AG04449 (cell line): ENCODE measurements around the gene FAM3A.
A peak's percentile ranks its signal among the peaks of the same experiment; 100 is the strongest.
"Not testable (repeated sequence)": the region's sequence is repeated elsewhere in the genome, so short reads cannot be mapped to it uniquely, and the experiment has no call there.

Experiments
- CTCF ChIA-PET: fragments of 350-600 bp; formaldehyde crosslinking; extraction: SDS; loops from one replicate; lab custom pipeline; 2021; ENCODE audit warnings: antibody characterized with exemption; lab: Yijun Ruan, JAX
- POLR2A ChIA-PET: fragments of 400-600, 350-600 bp; formaldehyde crosslinking; extraction: SDS; loops from one replicate; lab custom pipeline; 2020; ENCODE audit warnings: antibody characterized with exemption, inconsistent platforms; lab: Yijun Ruan, JAX
- DNase-seq: peaks from one replicate; pipeline ENCODE4 v3.0.0-alpha.2; 2010; ENCODE audit warnings: low read depth, low spot score
- H3K4me3 ChIP-seq: 2 replicates; pipeline ENCODE4 v1.5.1; 2011; ENCODE audit warnings: low read depth, mild to moderate bottlenecking, control low read depth, low read length
- TF ChIP-seq, protein P1 (sequence below): IDR thresholded peaks from one replicate; pipeline ENCODE4 v1.5.1; 2011; ENCODE audit warnings: mild to moderate bottlenecking, moderate library complexity, low read length, control low read depth, inconsistent platforms; ENCODE audit not compliant: insufficient read depth; ENCODE audit errors: missing control alignments

FAM3A gene

DNA sequence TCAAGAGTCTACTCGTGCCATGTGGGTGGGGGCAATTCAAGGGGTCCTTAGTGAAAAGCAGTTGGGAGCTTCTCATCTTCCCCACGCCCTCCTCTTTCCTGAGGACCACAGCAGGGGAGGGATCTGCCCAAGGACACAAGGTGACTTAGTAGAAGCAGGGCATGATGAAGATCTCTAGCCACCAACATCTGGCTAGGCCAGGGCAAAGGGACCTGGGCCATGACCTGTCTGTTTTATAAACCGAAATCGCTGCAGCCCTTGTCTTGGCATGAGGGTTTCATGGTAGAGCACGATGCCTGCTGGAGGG is 25.5 kb upstream of the FAM3A start:
- ChIA-PET CTCF (interaction anchor here (1.1 to 1.6 kb wide), 3 partner anchors 9 to 54 kb away, joined by 3 to 11 read pairs (median 4); no protein-coding TSS in a partner anchor), POLR2A (interaction anchor here (1.5 kb wide), 1 partner anchor 170 kb away, joined by 4 read pairs; no protein-coding TSS in a partner anchor)
- TF ChIP-seq, protein P1, sequence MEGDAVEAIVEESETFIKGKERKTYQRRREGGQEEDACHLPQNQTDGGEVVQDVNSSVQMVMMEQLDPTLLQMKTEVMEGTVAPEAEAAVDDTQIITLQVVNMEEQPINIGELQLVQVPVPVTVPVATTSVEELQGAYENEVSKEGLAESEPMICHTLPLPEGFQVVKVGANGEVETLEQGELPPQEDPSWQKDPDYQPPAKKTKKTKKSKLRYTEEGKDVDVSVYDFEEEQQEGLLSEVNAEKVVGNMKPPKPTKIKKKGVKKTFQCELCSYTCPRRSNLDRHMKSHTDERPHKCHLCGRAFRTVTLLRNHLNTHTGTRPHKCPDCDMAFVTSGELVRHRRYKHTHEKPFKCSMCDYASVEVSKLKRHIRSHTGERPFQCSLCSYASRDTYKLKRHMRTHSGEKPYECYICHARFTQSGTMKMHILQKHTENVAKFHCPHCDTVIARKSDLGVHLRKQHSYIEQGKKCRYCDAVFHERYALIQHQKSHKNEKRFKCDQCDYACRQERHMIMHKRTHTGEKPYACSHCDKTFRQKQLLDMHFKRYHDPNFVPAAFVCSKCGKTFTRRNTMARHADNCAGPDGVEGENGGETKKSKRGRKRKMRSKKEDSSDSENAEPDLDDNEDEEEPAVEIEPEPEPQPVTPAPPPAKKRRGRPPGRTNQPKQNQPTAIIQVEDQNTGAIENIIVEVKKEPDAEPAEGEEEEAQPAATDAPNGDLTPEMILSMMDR: no peak
- H3K4me3 ChIP-seq: no peak overlapping the region
- no peak for DNase-seq

DNA sequence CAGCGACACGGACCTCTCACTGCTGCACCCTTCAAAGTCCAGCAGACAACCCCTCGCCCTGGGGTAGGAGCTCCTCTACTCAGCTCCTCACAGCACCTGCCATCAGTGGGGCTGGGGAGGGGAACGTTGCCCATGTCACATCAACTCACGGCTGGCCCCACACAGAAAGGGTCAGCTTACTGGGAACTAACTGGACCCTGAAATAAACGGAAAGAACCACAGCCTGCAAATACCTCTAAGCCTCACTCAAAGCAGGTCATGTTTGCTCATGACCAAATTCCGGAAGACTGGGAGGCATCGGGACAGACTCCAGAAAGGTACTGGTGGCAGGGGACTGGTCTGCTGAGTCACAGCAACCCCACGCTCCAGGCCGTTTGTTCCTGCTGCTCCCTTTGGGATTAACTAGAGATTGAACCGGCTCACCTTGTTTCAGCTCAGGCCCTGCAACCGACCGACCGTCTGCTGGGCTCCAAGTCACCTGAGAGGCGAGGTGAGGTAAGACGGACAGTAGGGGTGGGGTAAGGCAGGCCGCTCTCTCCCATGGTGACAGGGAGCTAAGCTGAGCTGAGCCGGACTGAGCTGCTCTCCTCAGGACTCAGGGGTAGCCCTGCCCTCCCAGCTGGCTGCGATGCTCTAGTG is 25.0 kb upstream of the FAM3A start:
- ChIA-PET POLR2A (interaction anchor here (1.1 kb wide), 1 partner anchor 143 kb away, joined by 3 read pairs; the partner anchor contains the start of gene RPL10), CTCF (interaction anchor here (1.1 to 1.6 kb wide), 3 partner anchors 9 to 53 kb away, joined by 3 to 11 read pairs (median 4); no protein-coding TSS in a partner anchor)
- H3K4me3 ChIP-seq: no peak overlapping the region

DNA sequence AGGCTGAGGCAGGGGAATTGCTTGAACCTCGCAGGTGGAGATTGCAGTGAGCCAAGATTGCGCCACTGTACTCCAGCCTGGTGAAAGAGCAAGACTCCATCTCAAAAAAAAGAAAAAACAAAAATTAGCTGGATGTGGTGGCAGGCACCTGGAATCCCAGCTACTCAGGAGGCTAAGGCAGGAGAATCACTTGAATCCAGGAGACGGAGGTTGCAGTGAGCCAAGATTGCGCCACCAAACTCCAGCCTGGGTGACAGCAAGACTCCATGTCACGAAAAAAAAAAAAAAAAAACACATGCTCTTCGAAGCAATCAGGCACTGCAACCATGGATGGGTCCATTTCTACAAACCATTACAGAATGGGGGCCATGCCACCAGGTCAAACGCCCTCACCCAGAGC is 24.3 kb upstream of the FAM3A start:
- H3K4me3 ChIP-seq, DNase-seq: not testable (repeated sequence)
- ChIA-PET POLR2A (interaction anchor here (1.1 kb wide), 1 partner anchor 142 kb away, joined by 3 read pairs; the partner anchor contains the start of gene RPL10), CTCF (interaction anchor here (1.6 kb wide), 1 partner anchor 13 kb away, joined by 11 read pairs; no protein-coding TSS in a partner anchor)

More for the DNA sequence above, 25.0 kb upstream of the FAM3A start:
- TF ChIP-seq, protein P1: no peak
- DNase-seq: no peak

DNA sequence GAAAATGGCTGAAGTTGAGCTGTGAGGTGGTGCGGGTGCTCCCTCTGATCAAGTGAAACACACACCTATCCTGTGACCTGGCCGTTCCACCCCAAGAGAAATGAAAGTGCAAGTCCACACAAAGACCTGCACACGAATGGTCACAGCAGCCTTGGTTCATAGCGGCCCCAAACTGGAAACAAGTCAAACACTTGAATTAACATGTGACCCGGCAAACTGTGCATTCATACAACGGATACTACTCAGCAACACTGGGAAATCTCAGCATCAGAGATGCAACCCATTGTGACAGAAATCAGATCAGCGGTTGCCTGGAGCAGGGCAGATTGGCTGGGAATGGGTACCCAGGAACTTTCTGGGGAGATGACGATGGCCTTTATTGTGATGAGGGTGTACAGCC is 23.0 kb upstream of the FAM3A start:
- ChIA-PET CTCF (interaction anchor here (1.5 kb wide), 1 partner anchor 12 kb away, joined by 4 read pairs; no protein-coding TSS in a partner anchor), POLR2A (interaction anchor here (0.6 kb wide), 1 partner anchor 48 kb away, joined by 3 read pairs; the partner anchor contains the start of gene SLC10A3)
- TF ChIP-seq, protein P1: no peak
- no peak for DNase-seq
- no peak overlapping the region for H3K4me3 ChIP-seq

DNA sequence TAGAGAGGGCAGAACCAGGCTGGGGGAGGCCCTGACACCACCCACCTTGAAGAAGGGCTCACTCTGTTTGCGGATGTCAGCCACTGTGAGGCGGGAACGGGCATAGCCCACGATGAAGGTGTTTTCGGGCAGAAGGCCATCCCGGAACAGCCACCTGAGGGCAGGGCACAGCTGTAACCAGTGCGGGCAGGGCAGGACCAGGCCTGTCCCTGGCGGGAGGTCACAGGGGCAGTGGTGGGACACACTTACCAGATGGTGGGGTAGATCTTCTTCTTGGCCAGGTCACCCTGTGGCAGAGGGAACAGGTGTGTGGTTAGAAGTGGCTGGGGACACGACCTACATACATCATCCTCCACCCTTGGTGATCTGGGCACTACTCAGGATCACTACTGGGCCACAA is 19.9 kb upstream of the FAM3A start:
- ChIA-PET CTCF (interaction anchor here (0.7 to 2.6 kb wide), 8 partner anchors 9 to 137 kb away, joined by 3 to 15 read pairs (median 4); partner anchors contain the start of genes ATP6AP1 and RPL10), POLR2A (no interaction called here)
- H3K4me3 ChIP-seq: no peak overlapping the region
- TF ChIP-seq, protein P1: no peak
- no peak for DNase-seq

DNA sequence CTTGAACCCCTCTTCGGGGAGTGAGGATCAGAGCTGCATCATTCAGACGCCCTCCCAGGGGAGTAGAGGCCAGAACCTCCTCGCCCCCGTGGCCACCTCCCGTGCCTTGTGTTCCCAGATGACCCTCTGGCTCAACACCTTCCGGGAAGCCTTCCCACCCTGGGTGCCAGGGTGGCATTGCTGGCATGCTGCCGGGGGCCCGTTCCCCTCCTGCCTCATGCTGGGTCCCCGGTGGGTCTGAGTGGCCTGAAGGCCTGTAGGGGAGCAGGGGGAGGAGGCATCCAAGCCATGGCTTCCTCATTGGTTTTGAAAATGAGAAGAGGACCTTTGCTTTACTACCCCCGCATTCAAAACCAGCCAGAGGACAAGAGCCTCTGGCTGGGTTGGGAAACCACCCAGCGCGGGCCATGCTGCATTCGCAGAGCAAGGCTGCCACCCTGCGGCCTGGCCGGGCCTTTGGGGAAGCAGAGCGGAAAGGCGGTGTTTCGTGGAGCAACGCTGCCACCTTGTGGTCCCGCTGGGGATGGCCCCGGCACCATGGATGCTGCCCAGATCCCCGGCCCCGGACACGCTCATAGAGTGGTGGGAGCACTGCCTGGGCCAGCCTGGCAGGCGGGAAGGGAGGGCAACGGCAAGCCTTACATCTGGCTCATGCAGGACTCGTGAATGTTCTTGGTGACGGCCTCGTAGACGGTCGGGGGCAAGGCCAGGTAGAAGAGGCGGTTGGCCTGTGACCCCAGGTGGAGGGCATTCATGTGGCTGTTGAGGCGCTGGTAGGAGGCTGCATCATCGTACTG is 18.7 kb upstream of the FAM3A start:
- DNase-seq: no peak
- ChIA-PET CTCF (interaction anchor here (0.8 to 2.6 kb wide), 7 partner anchors 9 to 226 kb away, joined by 3 to 12 read pairs (median 4); partner anchors contain the start of gene RPL10), POLR2A (no interaction called here)
- TF ChIP-seq, protein P1: peak; percentile 94
- H3K4me3 ChIP-seq: no peak overlapping the region
